ENCODE results near the gene CTBP2. TPM values are rescaled to one million over a fixed set of nuclear protein-coding genes. Genes with fewer than 3 reads are reported as not detected.

The CTBP2 gene
- total and polyA plus RNA-seq, 10 of the 15 experiments (the other 5 are each of a cell fraction or from before 2014, with no cell fraction given) = 0.02 to 0.72 (median 0.06) TPM; not detected in 2

GRCh38 chr10:125129076-125129458 is 31.3 kb downstream of the CTBP2 start:
- Histone ChIP-seq H3K27ac (ENCODE audit: control insufficient read depth, insufficient read depth) (no peak overlapping the region), H3K4me2 (ENCODE audit: control insufficient read depth, insufficient read depth) (no peak overlapping the region), H3K4me3 (no peak overlapping the region), H2AFZ (ENCODE audit: control insufficient read depth, low read depth, low read length) (no peak overlapping the region), H3K79me2 (ENCODE audit: control insufficient read depth, insufficient read depth, low read length) (no peaks in the 10 kb centered on the region), H3K27me3 (replicated peaks in 1 of 2; ENCODE audit: control insufficient read depth in 2 of 2, insufficient read depth in 2 of 2, low read length in 1 of 2) (peaks cover 1 to 4% of the 10 kb centered on the region in 2 experiments; a peak in 3 of 4 replicates), H3K4me1 (ENCODE audit: control insufficient read depth, insufficient read depth, low read length) (no peaks in the 10 kb centered on the region), H4K20me1 (ENCODE audit: control insufficient read depth, insufficient read depth) (no peaks in the 10 kb centered on the region), H3K9ac (ENCODE audit: control insufficient read depth, insufficient read depth, low read length) (no peak overlapping the region), H3K9me3 (replicated peaks; ENCODE audit: control insufficient read depth, insufficient read depth, low read length) (no peaks in the 10 kb centered on the region), H3K36me3 (ENCODE audit: control insufficient read depth in 2 of 2, insufficient read depth in 2 of 2, low read length in 1 of 2) (no peaks in the 10 kb centered on the region)
- RAD21 ChIA-PET (ENCODE audit: unreplicated experiment) = no interaction called here
- in situ Hi-C loops (cut with MboI) (no loop called here), intact Hi-C loops (cut with micrococcal nuclease; ENCODE audit: unreplicated experiment) (no loop called here)
- CTCF ChIA-PET = no interaction called here
- no peak for ATAC-seq
- FAIRE-seq = no peak
- SMC1A ChIA-PET (ENCODE audit: uncharacterized antibody, unreplicated experiment) = no interaction called here
- DNase-seq (ENCODE audit: low read depth, low spot score) = no peak
- POLR2A ChIA-PET = no interaction called here
- BruUV-seq (replicated peaks) = no TSS peak
- WGBS (ENCODE audit: insufficient coverage, insufficient replicate concordance, low lambda C conversion rate, missing lambda C conversion rate) = 96% methylated on average over 3 of the region's 3 CpGs
- TF ChIP-seq MXI1 (IDR thresholded peaks at IDR 0.05; ENCODE audit: low read depth, low read length) (no peak), KAT2A (conservative IDR thresholded peaks at IDR 0.05; ENCODE audit: control insufficient read depth, low read depth, low read length) (no peak), PBX3 (IDR thresholded peaks at IDR 0.05; ENCODE audit: insufficient replicate concordance, low read depth, low read length) (no peak), HDAC6 (IDR thresholded peaks at IDR 0.05; ENCODE audit: unreplicated experiment) (no peak), SMAD5 (IDR thresholded peaks at IDR 0.05; ENCODE audit: low read depth) (no peak)

GRCh38 chr10:125128397-125129075 is 31.8 kb downstream of the CTBP2 start:
- FAIRE-seq (no peak), DNase-seq (ENCODE audit: low read depth, low spot score) (no peak), ATAC-seq (no peak)
- ChIA-PET SMC1A (ENCODE audit: uncharacterized antibody, unreplicated experiment) (no interaction called here), RAD21 (ENCODE audit: unreplicated experiment) (no interaction called here), POLR2A (no interaction called here), CTCF (interaction anchor here (0.7 kb wide), 1 partner anchor 1565 kb away, joined by 3 read pairs; no protein-coding TSS in a partner anchor)
- Histone ChIP-seq H3K79me2 (ENCODE audit: control insufficient read depth, insufficient read depth, low read length) (no peaks in the 10 kb centered on the region), H3K4me1 (ENCODE audit: control insufficient read depth, insufficient read depth, low read length) (no peaks in the 10 kb centered on the region), H3K27ac (ENCODE audit: control insufficient read depth, insufficient read depth) (no peak overlapping the region), H2AFZ (ENCODE audit: control insufficient read depth, low read depth, low read length) (no peak overlapping the region), H3K9ac (ENCODE audit: control insufficient read depth, insufficient read depth, low read length) (no peak overlapping the region), H3K36me3 (ENCODE audit: control insufficient read depth in 2 of 2, insufficient read depth in 2 of 2, low read length in 1 of 2) (no peaks in the 10 kb centered on the region), H3K27me3 (replicated peaks in 1 of 2; ENCODE audit: control insufficient read depth in 2 of 2, insufficient read depth in 2 of 2, low read length in 1 of 2) (peaks cover 1 to 4% of the 10 kb centered on the region in 2 experiments; a peak in 3 of 4 replicates), H4K20me1 (ENCODE audit: control insufficient read depth, insufficient read depth) (no peaks in the 10 kb centered on the region), H3K4me3 (no peak overlapping the region), H3K9me3 (replicated peaks; ENCODE audit: control insufficient read depth, insufficient read depth, low read length) (no peaks in the 10 kb centered on the region), H3K4me2 (ENCODE audit: control insufficient read depth, insufficient read depth) (no peak overlapping the region)
- BruUV-seq (replicated peaks) = no TSS peak
- intact Hi-C loops (cut with micrococcal nuclease; ENCODE audit: unreplicated experiment) (no loop called here), in situ Hi-C loops (cut with MboI) (no loop called here)
- WGBS (ENCODE audit: insufficient coverage, insufficient replicate concordance, low lambda C conversion rate, missing lambda C conversion rate) = 37% methylated on average over 8 of the region's 8 CpGs
- no peak for TF ChIP-seq IRF5 (IDR thresholded peaks at IDR 0.05; ENCODE audit: borderline replicate concordance)
- TF ChIP-seq NFYA (IDR thresholded peaks at IDR 0.05; ENCODE audit: borderline replicate concordance, low read depth, low read length) = no peak
- TF ChIP-seq ZNF384 (IDR thresholded peaks at IDR 0.05; ENCODE audit: borderline replicate concordance, low read depth, low read length) = no peak
- TF ChIP-seq ZNF622 (IDR thresholded peaks at IDR 0.05) = no peak
- no peak for TF ChIP-seq BRCA1 (IDR thresholded peaks at IDR 0.05; ENCODE audit: low read depth, low read length)
- TF ChIP-seq, protein P1, sequence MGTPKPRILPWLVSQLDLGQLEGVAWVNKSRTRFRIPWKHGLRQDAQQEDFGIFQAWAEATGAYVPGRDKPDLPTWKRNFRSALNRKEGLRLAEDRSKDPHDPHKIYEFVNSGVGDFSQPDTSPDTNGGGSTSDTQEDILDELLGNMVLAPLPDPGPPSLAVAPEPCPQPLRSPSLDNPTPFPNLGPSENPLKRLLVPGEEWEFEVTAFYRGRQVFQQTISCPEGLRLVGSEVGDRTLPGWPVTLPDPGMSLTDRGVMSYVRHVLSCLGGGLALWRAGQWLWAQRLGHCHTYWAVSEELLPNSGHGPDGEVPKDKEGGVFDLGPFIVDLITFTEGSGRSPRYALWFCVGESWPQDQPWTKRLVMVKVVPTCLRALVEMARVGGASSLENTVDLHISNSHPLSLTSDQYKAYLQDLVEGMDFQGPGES (IDR thresholded peaks at IDR 0.05) = no peak
- no peak for TF ChIP-seq MEF2A (IDR thresholded peaks at IDR 0.05; ENCODE audit: insufficient read depth, low read depth, low read length)
- TF ChIP-seq ASH2L (IDR thresholded peaks at IDR 0.05; ENCODE audit: borderline replicate concordance, low read depth) = no peak

Data from GM12878 (cell line).